Thymus (tissue), 11 donors: ENCODE measurements around the gene CCL28. TPM values are rescaled to one million over a fixed set of nuclear protein-coding genes. Genes with fewer than 3 reads are reported as not detected.
"Not testable (repeated sequence)": the region's sequence is repeated elsewhere in the genome, so short reads cannot be mapped to it uniquely, and the experiment has no call there.

Experiments
- DNase-seq, 9 donors: peaks; one replicate each; pipeline ENCODE4 v3.0.0-alpha.2; 2013; ENCODE audit warnings: low spot score in 9 of 9, low read depth in 6 of 9, missing footprints in 1 of 9
- H3K27ac ChIP-seq, 2 donors: one replicate each; pipeline ENCODE4 v1.5.1; 2013; ENCODE audit warnings: control low read depth in 1 of 2, low read depth in 1 of 2, low read length in 1 of 2, mild to moderate bottlenecking in 1 of 2, moderate library complexity in 1 of 2
- H3K27me3 ChIP-seq, 2 donors: one replicate each; pipeline ENCODE4 v1.5.1; 2013; ENCODE audit warnings: low read length in 1 of 2; ENCODE audit not compliant: control insufficient read depth in 2 of 2, insufficient read depth in 1 of 2
- H3K36me3 ChIP-seq, 2 donors: one replicate each; pipeline ENCODE4 v1.5.1; 2013; ENCODE audit warnings: low read length in 1 of 2, mild to moderate bottlenecking in 1 of 2, moderate library complexity in 1 of 2; ENCODE audit not compliant: control insufficient read depth in 2 of 2, insufficient read depth in 2 of 2
- H3K4me1 ChIP-seq, 2 donors: one replicate each; pipeline ENCODE4 v1.5.1; 2013; ENCODE audit warnings: low read length in 2 of 2; ENCODE audit not compliant: control insufficient read depth in 2 of 2, insufficient read depth in 2 of 2
- H3K4me3 ChIP-seq, 2 donors: one replicate each; pipeline ENCODE4 v1.5.1; 2013; ENCODE audit warnings: low read length in 2 of 2, control low read depth in 1 of 2, mild to moderate bottlenecking in 1 of 2
- H3K9me3 ChIP-seq, 2 donors: one replicate each; pipeline ENCODE4 v1.5.1; 2013; ENCODE audit warnings: low read length in 1 of 2, mild to moderate bottlenecking in 1 of 2; ENCODE audit not compliant: control insufficient read depth in 2 of 2, insufficient read depth in 1 of 2
- WGBS: extraction: QIAGEN DNeasy Blood & Tissue Kit; methylation state at CpG from one replicate; pipeline ENCODE4 v1.1.7; 2013; 5-methylcytosine and 5-hydroxymethylcytosine counted together
- polyA plus RNA-seq: library from polyadenylated mRNA; stranded (reverse); fragments of 200-250 nt; gene quantifications from one replicate; pipeline ENCODE4 v1.2.3, GENCODE V29; 2013
- total RNA-seq: library from RNA; stranded (reverse); fragments of 120-200 nt; gene quantifications from one replicate; pipeline ENCODE4 v1.2.4, GENCODE V29; 2013
- donor health status: healthy.

The CCL28 gene
- total and polyA plus RNA-seq, 2 donors = 2.0 to 6.5 TPM

DNA sequence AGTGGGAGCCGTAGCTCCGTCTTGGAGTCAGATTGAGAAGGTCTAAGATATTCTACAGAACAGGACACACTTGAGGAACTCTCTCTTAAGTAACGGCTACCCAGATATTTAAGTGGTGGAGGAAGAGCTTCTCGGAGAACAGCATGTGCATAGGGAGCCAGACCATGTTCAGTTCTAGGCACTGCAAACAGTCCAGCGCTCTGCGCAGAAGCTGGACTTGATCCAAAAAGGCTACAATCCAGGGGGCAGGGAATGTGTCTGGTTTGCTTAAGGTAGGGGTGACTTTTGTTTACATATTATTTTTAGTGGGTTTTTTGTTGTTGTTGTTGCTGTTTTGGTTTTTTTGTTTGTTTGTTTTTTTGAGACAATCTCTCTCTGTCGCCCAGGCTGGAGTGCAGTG, 16.8 kb upstream of the CCL28 start:
- Histone ChIP-seq H3K36me3 (no peaks in the 10 kb centered on the region), H3K27me3 (no peaks in the 10 kb centered on the region), H3K4me1 (no peaks in the 10 kb centered on the region), H3K9me3 (no peaks in the 10 kb centered on the region), H3K4me3 (no peak overlapping the region), H3K27ac (no peak overlapping the region)
- WGBS = 97% methylated on average over 7 of the region's 7 CpGs
- DNase-seq = no peak

- no peaks in the 10 kb centered on the region for H3K4me1 ChIP-seq
- no peak overlapping the region for H3K27ac ChIP-seq
- no peaks in the 10 kb centered on the region for H3K27me3 ChIP-seq
- no peaks in the 10 kb centered on the region for H3K9me3 ChIP-seq
- H3K36me3 ChIP-seq = no peaks in the 10 kb centered on the region
- no peak for DNase-seq
- whole genome bisulfite sequencing = 93% methylated on average over 4 of the region's 4 CpGs
- no peak overlapping the region for H3K4me3 ChIP-seq
Measured at GRCh38 chr5:43427306-43427705, 15.1 kb upstream of the CCL28 start.

DNA sequence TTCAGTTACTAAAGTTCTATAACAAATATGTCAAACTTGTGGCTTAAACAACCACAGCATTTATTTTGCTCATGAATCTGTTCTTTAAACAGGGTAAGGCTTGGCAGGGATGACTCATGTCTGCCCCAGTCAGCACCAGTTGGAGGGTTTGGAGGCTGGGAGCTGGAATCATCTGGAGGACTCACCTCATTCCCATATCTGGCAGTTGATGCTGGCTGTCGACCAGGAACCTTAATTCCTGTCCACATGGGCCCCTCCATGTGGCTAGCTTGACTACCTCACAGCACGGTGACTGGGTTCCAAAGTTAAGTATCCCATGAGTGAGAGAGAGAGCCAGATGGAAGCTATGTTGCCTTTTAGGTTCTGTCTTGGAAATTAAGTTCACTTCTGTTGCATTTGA, 13.8 kb upstream of the CCL28 start:
- WGBS = 97% methylated on average over 2 of the region's 2 CpGs

DNA sequence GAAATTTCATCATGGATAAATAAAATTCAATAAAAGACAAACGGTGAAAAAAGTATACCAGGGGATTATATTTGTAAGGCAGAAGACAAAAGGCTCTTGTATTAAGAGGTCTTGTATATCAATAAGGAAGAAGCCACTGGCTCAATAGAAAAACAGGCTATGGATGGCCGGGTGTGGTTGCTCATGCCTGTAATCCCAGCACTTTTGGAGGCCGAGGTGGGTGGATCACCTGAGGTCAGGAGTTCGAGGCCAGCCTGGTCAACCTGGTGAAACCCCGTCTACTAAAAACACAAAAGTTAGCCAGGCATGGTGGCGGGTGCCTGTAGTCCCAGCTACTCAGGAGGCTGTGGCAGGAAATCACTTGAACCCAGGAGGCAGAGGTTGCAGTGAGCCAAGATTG, 10.9 kb upstream of the CCL28 start:
- H3K4me1 ChIP-seq, H3K9me3 ChIP-seq, DNase-seq, H3K27me3 ChIP-seq, H3K4me3 ChIP-seq, H3K36me3 ChIP-seq, H3K27ac ChIP-seq: not testable (repeated sequence)
- 91% methylated on average over 6 of the region's 6 CpGs for WGBS

More for the DNA sequence above, 13.8 kb upstream of the CCL28 start:
- no peaks in the 10 kb centered on the region for H3K9me3 ChIP-seq
- no peaks in the 10 kb centered on the region for H3K36me3 ChIP-seq
- no peak for DNase-seq
- no peak overlapping the region for H3K27ac ChIP-seq
- no peak overlapping the region for H3K4me3 ChIP-seq
- H3K4me1 ChIP-seq = no peaks in the 10 kb centered on the region
- no peaks in the 10 kb centered on the region for H3K27me3 ChIP-seq

DNA sequence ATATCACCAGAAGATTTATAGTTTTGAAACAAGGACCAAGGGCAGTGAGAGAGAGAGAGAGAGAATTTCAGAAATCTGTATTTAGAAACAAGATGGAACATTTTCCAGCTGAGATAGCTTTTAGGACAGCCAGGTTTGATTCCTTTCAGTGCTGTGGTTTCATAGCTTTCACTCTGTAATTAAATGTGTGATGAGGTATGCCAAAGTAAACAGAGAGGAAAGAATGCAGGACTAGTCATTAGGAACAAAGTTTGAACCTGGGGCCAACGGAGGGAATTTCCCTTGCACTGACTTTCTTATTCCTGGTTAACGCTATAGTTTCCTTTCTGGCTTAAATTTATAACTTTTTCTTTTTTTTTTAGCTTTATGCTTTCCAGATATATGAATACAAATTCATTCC, 10.0 kb upstream of the CCL28 start:
- Histone ChIP-seq H3K9me3 (no peaks in the 10 kb centered on the region), H3K27ac (no peak overlapping the region), H3K4me1 (no peaks in the 10 kb centered on the region), H3K36me3 (no peaks in the 10 kb centered on the region), H3K4me3 (no peak overlapping the region), H3K27me3 (no peaks in the 10 kb centered on the region)
- WGBS = 90% methylated on average over 2 of the region's 2 CpGs
- DNase-seq = no peak

DNA sequence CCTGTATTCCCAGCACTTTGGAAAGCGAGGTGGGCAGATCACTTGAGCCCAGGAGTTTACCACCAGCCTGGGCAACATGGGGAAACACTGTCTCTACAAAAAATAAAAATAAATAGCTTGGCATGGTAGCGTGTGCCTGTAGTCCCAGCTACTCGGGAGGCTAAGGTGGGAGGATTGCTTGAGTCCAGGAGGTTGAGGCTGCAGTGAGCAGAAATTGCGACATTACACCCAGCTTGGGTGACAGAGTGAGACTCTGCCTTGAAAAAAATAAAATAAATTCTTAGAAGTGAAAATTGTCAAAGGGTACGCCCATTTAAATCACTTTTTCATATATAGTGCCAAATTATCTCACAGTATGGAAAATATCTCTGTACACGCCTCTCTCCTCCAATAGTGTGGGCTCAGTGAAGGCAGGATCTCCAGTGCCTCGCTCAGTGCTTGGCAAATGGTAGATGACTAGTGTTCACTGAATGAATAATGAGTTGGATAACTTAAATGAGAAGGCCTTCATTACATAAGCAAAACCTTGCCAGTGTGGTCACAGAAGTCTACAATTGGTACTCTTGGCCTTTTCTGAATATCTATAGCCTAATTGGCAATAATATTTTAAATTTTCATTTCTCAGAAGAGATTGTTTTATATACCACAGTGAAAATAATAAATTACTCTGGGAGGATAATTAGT, 9.4 kb upstream of the CCL28 start:
- no peak overlapping the region for H3K4me3 ChIP-seq
- DNase-seq = no peak
- H3K36me3 ChIP-seq = no peaks in the 10 kb centered on the region
- WGBS = 95% methylated on average over 7 of the region's 7 CpGs
- H3K4me1 ChIP-seq = no peaks in the 10 kb centered on the region
- H3K27me3 ChIP-seq = no peaks in the 10 kb centered on the region
- H3K9me3 ChIP-seq = no peaks in the 10 kb centered on the region
- peak overlapping the region in 1 of 2 donors; percentile 12 for H3K27ac ChIP-seq

- Histone ChIP-seq H3K4me3 (no peak overlapping the region), H3K36me3 (no peaks in the 10 kb centered on the region), H3K9me3 (no peaks in the 10 kb centered on the region), H3K27ac (no peak overlapping the region), H3K4me1 (no peaks in the 10 kb centered on the region), H3K27me3 (no peaks in the 10 kb centered on the region)
- DNase-seq = no peak
- WGBS = 92% methylated on average over 4 of the region's 4 CpGs
Measured at GRCh38 chr5:43420241-43420640, 8.1 kb upstream of the CCL28 start.

- H3K27me3 ChIP-seq = no peaks in the 10 kb centered on the region
- H3K9me3 ChIP-seq = no peaks in the 10 kb centered on the region
- H3K4me3 ChIP-seq = no peak overlapping the region
- WGBS = 97% methylated on average over 2 of the region's 2 CpGs
- no peaks in the 10 kb centered on the region for H3K4me1 ChIP-seq
- no peaks in the 10 kb centered on the region for H3K36me3 ChIP-seq
- no peak for DNase-seq
- H3K27ac ChIP-seq = no peak overlapping the region
Measured at GRCh38 chr5:43418561-43418960, 6.4 kb upstream of the CCL28 start.

DNA sequence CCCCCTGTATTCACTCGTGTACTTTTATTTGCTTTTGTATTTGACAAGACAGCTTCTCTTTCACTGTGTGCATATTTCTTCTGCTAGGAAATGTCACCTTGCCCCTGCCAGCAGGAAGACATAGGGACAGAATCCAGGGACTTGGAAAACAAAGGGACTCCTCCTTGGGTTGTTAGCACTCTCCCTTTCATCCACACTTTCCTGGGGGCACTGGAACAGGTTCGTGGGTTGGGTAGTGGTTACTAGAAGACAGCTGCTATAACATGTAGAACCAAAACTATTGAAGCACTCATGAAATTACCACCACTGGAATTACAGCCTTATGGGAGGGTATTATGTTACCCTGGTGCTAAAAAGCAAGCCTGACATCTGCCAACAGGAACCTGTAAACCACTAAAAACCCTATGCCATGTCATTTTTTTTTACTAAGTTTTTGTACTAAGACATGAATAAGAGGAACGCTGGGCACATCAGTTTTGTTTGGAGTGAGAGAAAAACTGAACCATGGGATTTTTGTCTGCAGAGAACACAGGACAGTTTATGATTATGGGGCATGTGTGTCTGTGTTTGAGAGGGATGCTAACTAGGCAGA, 4.7 kb upstream of the CCL28 start:
- WGBS = 51% methylated on average over 3 of the region's 3 CpGs
- Histone ChIP-seq H3K4me3 (no peak overlapping the region), H3K36me3 (no peaks in the 10 kb centered on the region), H3K4me1 (no peaks in the 10 kb centered on the region), H3K27ac (no peak overlapping the region), H3K9me3 (no peaks in the 10 kb centered on the region), H3K27me3 (no peaks in the 10 kb centered on the region)
- DNase-seq = no peak
